ENCODE measurements around the gene ALOX15B.
A peak's percentile ranks its signal among the peaks of the same experiment; 100 is the strongest.

DNA sequence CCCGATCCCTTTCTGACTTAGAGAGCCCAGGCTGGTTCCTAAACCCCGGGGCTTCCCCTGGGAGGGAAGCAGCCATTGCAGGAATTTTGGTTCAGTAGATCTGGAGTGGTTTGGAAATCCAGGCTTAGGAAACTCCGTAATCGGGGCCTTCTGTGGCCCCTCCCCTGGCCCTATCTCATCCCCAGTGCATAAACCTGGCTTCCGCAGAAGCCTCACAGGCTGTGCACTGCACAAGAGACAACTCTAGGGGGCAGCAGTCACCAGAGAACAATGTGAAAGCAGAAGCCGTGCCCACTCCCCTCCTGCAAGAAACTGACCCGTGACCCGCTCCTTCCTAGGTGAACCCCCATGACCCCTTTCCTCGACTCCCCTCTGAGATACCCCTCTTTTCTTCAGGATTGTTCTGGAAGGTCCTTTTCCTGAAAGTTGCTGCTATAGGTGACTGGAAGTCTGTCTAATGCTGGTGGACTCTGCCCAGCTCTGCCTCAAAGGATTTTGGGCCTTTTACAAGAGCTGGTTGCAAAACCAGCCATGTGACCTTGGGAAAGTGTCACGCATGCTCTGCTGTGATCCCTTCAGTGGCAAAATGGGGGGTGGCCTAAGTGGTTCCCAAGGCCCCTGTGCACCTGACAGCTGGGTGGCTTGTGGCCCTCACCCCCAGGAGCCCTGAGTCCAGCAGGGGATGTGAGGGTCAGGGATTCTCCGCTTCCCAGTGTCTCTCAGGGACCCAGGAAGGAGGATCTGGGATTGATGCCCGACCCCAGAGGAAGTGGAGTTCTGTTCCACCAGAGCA lies 22.0 kb upstream of the ALOX15B start:
- TF ChIP-seq, protein P1, sequence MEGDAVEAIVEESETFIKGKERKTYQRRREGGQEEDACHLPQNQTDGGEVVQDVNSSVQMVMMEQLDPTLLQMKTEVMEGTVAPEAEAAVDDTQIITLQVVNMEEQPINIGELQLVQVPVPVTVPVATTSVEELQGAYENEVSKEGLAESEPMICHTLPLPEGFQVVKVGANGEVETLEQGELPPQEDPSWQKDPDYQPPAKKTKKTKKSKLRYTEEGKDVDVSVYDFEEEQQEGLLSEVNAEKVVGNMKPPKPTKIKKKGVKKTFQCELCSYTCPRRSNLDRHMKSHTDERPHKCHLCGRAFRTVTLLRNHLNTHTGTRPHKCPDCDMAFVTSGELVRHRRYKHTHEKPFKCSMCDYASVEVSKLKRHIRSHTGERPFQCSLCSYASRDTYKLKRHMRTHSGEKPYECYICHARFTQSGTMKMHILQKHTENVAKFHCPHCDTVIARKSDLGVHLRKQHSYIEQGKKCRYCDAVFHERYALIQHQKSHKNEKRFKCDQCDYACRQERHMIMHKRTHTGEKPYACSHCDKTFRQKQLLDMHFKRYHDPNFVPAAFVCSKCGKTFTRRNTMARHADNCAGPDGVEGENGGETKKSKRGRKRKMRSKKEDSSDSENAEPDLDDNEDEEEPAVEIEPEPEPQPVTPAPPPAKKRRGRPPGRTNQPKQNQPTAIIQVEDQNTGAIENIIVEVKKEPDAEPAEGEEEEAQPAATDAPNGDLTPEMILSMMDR (conservative IDR thresholded peaks at IDR 0.05 in 1 of 2, IDR thresholded peaks at IDR 0.05 in 1 of 2; ENCODE audit: extremely low read depth in 1 of 2, insufficient read depth in 1 of 2, low read depth in 1 of 2, low read length in 2 of 2), result peak; percentile 80 to 83
- no peak for TF ChIP-seq EZH2 (IDR thresholded peaks at IDR 0.05; ENCODE audit: borderline replicate concordance, low read length)
